GM18511 (cell line): Measurements from ENCODE around the gene MMP24.
A peak's percentile ranks its signal among the peaks of the same experiment; 100 is the strongest.
"Not testable (repeated sequence)": the region's sequence is repeated elsewhere in the genome, so short reads cannot be mapped to it uniquely, and the experiment has no call there.

Experiments used
- ATAC-seq: cut with Tn5 transposase; IDR thresholded peaks from one replicate; pipeline ENCODE4 v1.9.1; 2021; ENCODE audit warnings: mild to moderate bottlenecking, moderate library complexity; ENCODE audit not compliant: unreplicated experiment

Gene MMP24

DNA sequence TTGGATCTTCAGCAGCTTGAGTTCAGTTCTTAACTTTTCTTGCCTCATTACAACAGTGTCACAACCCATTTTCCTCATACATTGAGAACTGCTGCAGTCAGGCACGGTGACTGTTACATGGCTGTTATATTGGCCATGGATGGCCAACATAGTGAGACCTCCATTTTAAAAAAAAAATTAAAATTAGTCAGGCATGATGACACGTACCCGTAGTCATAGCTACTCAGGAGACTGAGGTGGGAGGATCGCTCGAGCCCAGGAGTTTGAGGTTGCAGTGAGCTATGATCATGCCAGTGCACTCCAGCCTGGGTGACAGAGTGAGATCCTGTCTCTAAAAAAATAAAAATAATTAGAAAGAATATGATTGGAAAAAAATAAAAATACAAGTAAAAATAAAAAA, 9.9 kb upstream of the MMP24 start:
- ATAC-seq: no peak

GRCh38 chr20:35223941-35224340, 2.5 kb upstream of the MMP24 start:
- no peak for ATAC-seq

DNA sequence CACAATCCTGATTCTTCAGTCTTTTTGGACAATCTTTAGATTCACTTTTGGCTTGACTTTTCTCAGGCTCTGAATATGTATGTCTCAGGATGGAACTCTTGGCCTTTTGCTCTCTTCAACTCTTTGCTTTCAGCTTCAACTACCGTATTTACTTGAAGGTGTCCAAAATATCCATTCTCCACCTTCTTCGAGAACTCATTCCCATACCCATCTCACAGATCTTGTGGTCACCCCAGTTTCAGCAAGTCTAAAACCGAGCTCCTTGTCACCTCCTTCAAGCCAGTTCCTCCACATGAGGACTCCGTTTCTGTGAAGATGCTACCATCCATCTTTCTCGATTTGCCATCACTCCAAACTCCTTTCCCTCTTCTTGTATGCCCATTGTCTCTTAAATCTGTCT, 2.0 kb upstream of the MMP24 start:
- no peak for ATAC-seq

DNA sequence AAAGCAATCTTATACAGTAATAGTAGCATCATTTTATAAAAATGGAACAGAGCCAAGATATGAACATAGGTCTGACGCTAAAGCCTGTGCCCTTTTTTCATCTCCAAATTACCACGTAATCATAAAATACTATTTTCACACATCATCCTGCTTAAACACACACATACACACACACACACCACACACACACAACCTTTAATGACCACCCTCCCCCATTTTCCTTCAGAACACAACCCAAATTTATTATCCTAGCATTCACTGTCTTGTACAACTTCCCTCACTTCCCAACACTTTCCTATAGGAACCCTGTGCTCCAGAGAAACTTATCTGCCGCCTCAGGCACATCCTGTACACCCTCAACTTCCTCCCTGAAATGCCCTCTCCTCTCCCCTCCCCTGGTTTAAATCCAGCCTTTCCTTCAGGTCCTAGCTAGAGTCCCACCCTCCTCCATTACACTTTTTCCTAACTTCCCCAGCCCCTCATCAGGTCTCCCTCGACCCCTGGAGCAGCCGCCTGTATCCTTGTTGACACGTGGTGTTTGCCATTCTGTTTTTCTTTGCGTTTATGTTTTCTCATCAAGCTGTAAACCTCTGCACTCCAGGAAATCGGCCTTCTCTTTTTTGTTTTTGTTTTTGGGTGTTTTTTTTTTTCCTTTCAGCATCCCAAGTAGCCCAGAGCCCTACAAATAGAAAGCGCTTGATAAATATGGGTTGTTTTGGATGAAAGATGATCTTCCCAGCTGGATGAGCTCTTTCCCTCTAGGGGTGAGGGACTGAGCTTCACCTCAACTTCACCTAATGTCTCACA, 968 bp upstream of the MMP24 start:
- ATAC-seq: no peak

DNA sequence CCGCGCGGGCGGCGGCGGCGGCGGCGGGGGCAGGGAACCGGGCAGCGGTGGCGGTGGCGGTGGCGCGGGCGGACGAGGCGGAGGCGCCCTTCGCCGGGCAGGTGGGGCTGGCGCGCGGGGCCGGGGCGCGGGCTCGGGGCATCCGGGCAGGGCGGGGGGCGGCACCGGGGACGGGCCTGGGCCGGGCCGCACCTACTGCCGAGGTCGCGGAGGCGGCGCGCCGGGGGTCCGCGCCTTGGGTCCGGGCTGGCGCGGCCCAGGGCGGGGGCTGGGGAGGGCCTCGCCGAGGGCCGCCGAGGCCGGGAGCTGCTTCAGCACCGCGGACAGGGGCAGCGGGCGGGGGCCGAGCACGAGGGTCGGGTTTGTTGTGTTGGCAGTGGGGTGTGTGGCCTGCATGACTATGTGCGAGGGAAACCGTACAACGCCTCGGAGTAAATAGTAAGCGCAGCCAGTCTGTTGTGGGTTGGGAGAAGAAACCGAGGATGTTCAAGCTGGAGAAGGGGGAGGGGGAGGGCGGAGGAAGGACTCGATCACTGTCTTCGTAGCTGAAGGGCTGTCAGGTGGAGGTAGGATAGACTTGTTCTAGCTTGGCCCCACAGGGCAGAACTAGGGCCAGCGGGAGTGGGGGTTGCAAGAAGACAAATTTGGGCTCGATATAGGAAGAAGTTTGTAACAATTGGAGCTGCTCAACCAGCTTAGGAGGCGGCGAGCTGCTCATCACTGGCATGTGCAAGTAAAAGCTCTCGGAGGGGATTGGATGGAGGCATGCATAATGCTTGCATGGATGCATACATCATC, 593 bp downstream of the MMP24 start:
- no peak for ATAC-seq

DNA sequence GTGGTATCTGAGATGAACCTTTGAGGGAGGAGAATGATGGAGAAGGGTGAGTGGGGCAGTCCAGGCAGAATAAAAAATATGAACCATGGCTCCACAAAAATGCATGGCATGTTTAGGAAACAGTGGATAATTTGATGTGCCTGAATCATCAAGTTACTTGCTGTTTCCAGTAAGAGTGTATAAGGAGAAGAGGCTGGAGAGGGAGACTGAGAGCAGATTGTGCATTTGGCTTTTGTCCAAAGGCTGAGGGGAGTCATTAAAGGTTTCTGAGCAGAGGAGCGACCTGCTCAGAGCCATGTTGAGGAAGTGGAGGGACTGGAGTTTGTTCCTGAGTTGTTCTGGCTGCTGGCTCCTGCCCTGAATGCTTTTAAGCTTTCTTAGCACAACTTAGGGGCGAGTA, 6.1 kb downstream of the MMP24 start:
- ATAC-seq: no peak

DNA sequence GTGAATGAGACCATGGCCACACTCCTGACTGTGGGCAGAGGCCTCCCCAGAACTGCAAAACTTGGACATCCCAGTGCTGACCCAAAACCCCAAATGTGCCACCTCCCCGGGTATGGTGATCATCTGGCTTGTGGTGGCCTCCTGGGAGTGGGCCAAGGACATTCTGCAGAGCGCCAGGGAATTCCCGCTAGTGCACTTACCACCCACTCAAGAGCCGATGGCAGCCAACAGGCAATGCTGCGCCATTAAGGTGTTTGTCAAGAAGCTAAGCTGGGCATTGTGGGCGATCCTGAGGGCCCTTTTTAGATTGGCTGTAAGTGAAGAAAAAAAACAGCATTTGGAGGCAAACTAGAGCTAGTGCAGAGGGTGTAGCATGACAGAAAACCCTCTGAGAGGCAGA, 9.4 kb downstream of the MMP24 start:
- ATAC-seq: no peak

DNA sequence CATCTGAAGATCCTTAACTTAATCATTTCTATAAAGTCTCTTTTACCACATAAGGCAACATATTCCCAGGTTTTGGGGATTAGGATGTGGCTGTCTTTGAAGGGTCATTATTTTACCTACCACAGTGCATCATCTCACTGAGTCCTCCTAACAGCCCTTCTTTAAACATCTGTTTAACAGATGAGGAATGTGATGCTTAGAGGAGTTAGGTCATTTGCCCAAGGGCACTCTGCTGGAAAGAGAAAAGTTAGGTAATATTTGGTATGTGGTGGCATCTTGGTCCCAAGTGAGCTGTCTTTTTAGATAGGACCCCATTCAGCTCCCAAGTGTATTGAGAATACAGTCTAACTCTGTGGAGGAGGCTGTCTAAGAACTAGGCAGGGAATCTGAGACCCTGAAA, 11.0 kb downstream of the MMP24 start:
- no peak for ATAC-seq

DNA sequence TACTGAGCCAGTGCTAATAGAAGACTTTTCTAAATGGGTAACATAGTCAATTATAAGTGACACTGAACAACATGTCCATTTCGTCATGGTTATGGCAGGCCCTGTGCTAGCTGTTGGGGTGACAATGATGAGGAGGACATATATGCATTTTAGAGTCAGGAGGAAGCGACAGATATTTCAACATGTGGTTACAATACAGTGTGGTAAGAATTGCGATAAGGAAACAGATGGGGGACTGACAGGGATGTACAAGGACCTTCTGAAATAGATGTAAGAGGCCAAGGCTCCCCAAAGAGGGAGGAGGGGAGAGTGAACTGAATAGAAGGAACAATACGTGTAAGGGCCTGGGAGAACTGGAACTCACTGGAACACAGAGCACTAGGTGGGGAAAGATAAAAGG, 11.7 kb downstream of the MMP24 start:
- no peak for ATAC-seq

DNA sequence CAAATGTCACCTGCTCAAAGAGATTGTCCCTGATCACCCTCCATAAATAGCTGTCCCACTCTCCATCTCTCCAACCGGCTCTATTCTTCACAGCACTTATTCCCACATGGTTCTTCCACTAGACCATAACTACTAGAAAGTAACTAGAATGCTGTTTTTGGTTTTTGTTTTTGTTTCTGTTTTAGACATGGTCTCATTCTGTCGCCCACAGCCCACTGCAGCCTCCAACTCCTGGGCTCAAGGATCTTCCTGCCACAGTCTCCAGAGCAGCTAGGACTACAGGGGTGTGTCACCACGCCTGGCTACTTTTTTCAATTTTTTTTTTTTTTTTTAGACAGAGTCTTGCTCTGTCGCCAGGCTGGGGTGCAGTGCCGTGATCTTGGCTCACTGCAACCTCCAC, 12.2 kb downstream of the MMP24 start:
- no peak for ATAC-seq

- ATAC-seq: no peak
Observed at GRCh38 chr20:35240083-35240810, 13.8 kb downstream of the MMP24 start.

DNA sequence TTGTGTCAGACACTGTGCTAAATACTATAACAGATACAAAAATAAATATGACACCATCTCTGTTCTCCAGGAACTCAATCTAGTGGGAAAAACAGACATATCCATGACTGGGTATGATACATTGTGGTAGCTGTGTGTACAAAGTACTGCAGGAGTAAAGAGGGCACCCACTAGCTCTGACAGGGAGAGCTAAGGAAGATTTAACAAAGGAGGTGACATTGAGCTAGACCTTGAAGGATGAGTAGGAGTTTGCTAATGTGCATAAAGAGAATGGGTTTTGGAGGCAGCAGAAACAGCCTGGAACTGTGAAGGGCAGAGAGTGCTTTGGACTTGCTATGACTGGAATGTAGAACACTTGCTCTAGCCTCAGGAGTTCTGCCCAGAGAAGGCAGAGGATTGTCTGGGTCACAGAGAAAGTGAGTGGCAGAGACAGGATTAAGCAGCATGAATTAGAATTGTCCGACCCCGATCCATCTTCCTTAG, 14.4 kb downstream of the MMP24 start:
- ATAC-seq: no peak

DNA sequence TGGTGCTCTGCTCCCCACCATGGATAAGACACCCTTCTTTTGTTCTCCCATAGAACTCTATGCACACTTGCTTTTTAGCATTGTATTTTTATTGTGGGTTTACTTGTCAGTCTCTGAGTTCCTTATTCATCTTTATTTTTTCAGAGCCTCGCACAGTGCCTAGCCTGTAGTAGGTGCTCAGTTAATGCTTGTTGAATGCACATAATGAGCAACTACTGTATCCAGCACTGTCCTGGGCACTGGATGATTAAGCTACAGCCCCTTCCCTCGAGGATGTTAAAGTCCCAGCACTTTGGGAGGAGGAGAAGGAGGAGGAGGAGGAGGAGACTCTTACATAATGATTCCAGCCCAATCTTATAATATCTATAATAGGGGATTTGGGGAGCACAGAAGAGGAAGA, 16.8 kb downstream of the MMP24 start:
- no peak for ATAC-seq

DNA sequence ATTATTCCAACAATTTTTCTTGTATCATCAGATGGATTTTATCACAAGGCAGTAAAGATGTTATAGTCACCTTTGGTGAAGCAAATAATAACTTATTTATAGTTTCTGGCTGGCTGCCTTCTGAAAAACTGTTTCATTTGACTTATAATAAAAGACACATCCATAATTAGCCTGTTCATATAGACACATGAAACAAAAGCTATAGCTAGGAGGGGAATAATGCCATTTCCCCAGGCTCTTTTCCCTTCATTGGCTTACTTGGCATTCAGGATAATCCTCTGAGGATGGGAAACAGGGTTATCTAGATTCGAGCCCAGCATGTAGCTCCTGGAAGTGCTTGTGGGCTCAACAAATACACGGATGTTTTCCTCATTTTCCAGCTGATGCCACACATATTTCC, 17.5 kb downstream of the MMP24 start:
- no peak for ATAC-seq

DNA sequence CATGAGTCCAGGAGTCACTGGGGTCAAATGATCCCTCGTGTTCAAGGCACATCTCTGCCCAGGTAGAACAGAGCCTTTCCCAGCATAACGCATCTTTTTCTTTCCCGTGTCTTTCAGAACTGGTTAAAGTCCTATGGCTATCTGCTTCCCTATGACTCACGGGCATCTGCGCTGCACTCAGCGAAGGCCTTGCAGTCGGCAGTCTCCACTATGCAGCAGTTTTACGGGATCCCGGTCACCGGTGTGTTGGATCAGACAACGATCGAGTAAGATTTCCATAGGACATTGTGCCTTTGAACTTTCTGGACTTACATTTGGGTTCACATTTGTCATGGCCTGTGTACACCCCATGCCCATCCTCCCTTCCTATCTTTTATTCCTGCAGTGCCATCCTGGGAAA, 20.2 kb downstream of the MMP24 start:
- no peak for ATAC-seq

DNA sequence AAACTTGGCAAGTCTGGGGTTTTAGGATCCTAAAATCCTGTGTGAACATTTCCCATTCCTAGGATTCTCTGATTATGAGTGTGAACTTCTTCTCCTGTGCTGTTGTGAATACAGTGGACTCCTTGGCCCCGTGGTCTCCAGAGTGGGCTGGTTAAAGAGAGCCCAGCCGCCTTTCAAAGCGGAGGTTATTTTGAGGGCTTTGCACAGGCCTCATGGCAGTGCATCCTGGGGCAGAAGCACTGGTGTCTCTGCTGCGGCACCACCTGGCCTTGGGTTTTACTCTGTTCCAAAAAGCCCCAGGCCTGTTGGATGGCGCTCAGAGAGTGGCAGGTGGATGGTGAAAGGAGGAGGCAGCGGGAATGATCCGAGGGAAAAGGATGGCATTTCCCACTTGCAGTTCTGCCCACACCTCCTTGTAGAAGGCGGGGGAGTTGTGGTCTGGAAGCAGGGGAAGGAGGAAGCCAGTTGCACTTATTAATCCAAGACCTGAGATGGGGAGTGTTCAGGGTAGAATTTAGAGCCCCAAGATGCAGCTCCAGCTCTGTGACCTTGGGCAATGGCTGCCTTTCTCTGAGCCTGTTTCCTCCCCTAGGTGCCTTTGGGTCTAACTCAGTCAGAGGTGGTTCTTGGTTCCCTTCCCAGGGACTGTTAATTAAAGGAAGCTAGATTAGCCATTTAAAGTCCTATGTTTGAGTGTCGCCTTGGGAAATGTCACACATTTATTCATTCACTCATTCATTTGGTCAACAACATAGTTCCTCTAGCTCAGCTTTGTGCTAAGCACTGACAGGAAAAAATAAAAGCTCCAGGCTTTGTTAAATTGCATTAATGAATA, 22.4 kb downstream of the MMP24 start:
- no peak for ATAC-seq

- no peak for ATAC-seq
Observed at GRCh38 chr20:35251613-35251940, 25.1 kb downstream of the MMP24 start.

DNA sequence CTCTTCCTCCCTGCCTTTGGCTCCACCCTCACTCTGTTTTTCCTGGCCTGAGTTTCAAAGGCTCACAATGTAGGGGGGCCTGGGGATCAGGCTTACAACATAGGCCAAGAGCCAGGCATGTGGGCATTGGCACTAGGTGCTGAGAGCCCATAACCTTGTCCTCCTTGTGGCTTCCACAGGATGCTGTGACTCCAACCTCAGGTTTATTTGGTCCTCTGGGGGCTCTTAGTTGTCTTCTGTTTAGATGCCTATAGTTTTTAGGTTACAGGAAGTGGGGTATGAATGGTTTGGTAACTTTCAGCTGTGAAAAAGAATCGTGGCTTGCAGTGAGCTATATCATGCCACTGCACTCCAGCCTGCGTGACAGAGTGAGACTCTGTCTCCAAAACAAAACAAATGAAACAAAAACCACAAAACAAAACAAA, 25.6 kb downstream of the MMP24 start:
- peak; percentile 52 for ATAC-seq

GRCh38 chr20:35252598-35252997, 26.1 kb downstream of the MMP24 start:
- ATAC-seq: not testable (repeated sequence)

- no peak for ATAC-seq
Observed at GRCh38 chr20:35253010-35253409, 26.5 kb downstream of the MMP24 start.
